Measurements from ENCODE around the gene NUP93. TPM values are rescaled to one million over a fixed set of nuclear protein-coding genes. Genes with fewer than 3 reads are reported as not detected.

NUP93 gene
- total and polyA plus RNA-seq, 9 of the 15 experiments (the other 6 are each of a cell fraction or from before 2014, with no cell fraction given) = 92.0 to 162 (median 121) TPM

DNA sequence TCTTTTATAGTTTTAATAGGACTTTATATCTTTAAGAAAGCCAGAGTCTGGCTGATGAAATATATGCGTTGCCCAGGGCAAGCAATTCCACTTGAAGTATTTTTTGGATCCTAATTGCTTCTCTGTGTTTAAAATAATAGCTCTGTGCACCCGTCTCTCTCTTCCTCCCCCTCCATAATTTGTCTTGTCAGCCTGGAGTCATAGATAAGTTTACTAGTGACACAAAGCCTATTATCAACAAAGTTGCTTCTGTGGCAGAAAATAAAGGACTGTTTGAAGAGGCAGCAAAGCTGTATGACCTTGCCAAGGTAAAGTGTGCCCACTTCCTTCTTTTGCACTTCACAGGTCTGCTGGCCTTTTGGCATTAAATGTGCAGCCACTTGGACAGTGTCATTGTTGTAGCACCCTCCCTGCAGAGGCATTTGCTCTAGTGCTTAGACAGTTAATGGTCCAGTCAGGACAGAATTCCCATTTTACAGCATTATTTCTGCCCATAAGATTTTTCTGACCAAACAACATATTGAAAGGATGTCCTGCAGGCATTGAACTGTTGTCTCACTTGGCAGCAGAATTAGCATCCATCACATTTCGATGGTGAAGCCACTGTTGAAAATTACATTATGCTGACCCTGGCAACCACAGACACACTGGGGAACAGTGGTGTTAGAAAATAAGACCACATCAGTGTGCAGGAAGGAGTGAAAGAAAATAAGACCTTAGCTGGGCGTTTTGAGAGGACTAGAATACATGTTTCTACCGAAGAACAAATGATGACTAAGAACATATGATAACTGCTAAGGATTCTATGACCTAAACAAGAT, 106.7 kb downstream of the NUP93 start (continued):
- TF ChIP-seq, protein P1, sequence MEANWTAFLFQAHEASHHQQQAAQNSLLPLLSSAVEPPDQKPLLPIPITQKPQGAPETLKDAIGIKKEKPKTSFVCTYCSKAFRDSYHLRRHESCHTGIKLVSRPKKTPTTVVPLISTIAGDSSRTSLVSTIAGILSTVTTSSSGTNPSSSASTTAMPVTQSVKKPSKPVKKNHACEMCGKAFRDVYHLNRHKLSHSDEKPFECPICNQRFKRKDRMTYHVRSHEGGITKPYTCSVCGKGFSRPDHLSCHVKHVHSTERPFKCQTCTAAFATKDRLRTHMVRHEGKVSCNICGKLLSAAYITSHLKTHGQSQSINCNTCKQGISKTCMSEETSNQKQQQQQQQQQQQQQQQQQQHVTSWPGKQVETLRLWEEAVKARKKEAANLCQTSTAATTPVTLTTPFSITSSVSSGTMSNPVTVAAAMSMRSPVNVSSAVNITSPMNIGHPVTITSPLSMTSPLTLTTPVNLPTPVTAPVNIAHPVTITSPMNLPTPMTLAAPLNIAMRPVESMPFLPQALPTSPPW (CRISPR knock-in tag; IDR thresholded peaks at IDR 0.05) = peak; percentile 41
- TF ChIP-seq CEBPG (CRISPR knock-in tag; IDR thresholded peaks at IDR 0.05) = no peak
- TF ChIP-seq CEBPG (tag; conservative IDR thresholded peaks at IDR 0.05 in 1 of 2, IDR thresholded peaks at IDR 0.05 in 1 of 2) = peak in 1 of 2 experiments; percentile 90; a peak in 2 of 4 replicates
- no peak for TF ChIP-seq NCOA4 (IDR thresholded peaks at IDR 0.05; ENCODE audit: partially characterized antibody)
- TF ChIP-seq ERF (CRISPR knock-in tag; IDR thresholded peaks at IDR 0.05) = no peak
- TF ChIP-seq DPF2 (IDR thresholded peaks at IDR 0.05) = peak; percentile 15; the same call in 1 of the 2 replicates
- no peak for TF ChIP-seq PHB2 (IDR thresholded peaks at IDR 0.05; ENCODE audit: low read depth)
- TF ChIP-seq MCM5 (IDR thresholded peaks at IDR 0.05; ENCODE audit: low read depth) = no peak
- no peak for TF ChIP-seq U2AF1 (optimal IDR thresholded peaks at IDR 0.05; ENCODE audit: low read depth, low read length)
- TF ChIP-seq ZSCAN29 (IDR thresholded peaks at IDR 0.05) = no peak
- TF ChIP-seq ARHGAP35 (IDR thresholded peaks at IDR 0.05; ENCODE audit: partially characterized antibody) = no peak
- TF ChIP-seq FUS (optimal IDR thresholded peaks at IDR 0.05; ENCODE audit: low read depth, low read length) = no peak
- no peak for TF ChIP-seq PYGO2 (tag; IDR thresholded peaks at IDR 0.05)
- TF ChIP-seq ZNF717 (CRISPR knock-in tag; IDR thresholded peaks at IDR 0.05) = no peak
- 0 out of 2 replicates have a peak, but pooled peaks have one; percentile 31 for TF ChIP-seq TAL1 (IDR thresholded peaks at IDR 0.05)
- TF ChIP-seq CREM (IDR thresholded peaks at IDR 0.05; ENCODE audit: low read depth) = no peak

Data from K562 (cell line).